ENCODE data around the gene DIRAS2. TPM values are rescaled to one million over a fixed set of nuclear protein-coding genes. Genes with fewer than 3 reads are reported as not detected.

DIRAS2 gene
- total RNA-seq, 1 experiment from 2014 or later, result not detected

GRCh38 chr9:90569511-90569910, 73.1 kb downstream of the DIRAS2 start:
- no peak for TF ChIP-seq EZH2 (IDR thresholded peaks at IDR 0.05; ENCODE audit: low read length, unreplicated experiment)
- no peak for TF ChIP-seq EZH2phosphoT487 (IDR thresholded peaks at IDR 0.05; ENCODE audit: borderline replicate concordance, low read length)
- TF ChIP-seq CTCF (conservative IDR thresholded peaks at IDR 0.05; ENCODE audit: low read depth, low read length), result no peak
- ATAC-seq (no peak), DNase-seq (no peak)
- Histone ChIP-seq H3K9me3 (ENCODE audit: low read length) (no peaks in the 10 kb centered on the region), H3K4me3 (ENCODE audit: low read length) (no peak overlapping the region), H4K20me1 (ENCODE audit: low read length) (no peaks in the 10 kb centered on the region), H3K27me3 (ENCODE audit: low read length) (peaks cover 7% of the 10 kb centered on the region; the same call in 1 of the 2 replicates), H3K4me2 (ENCODE audit: low read length) (no peak overlapping the region), H3K36me3 (ENCODE audit: low read depth, low read length) (no peaks in the 10 kb centered on the region), H3K4me1 (ENCODE audit: insufficient read depth, low read length) (no peaks in the 10 kb centered on the region), H2AFZ (ENCODE audit: low read length) (no peak overlapping the region), H3K27ac (ENCODE audit: low read length) (no peak overlapping the region), H3K79me2 (ENCODE audit: low read length) (no peaks in the 10 kb centered on the region), H3F3A (ENCODE audit: low read length, unreplicated experiment) (no peaks in the 10 kb centered on the region), H3K9me2 (replicated peaks; ENCODE audit: low read length) (no peaks in the 10 kb centered on the region), H3K9ac (ENCODE audit: low read length) (no peak overlapping the region)
- ChIA-PET CTCF (interaction anchor here (0.7 kb wide), 1 partner anchor 8 kb away, joined by 3 read pairs; no protein-coding TSS in a partner anchor), POLR2A (ENCODE audit: unreplicated experiment) (no interaction called here)
- intact Hi-C loops (cut with micrococcal nuclease), result no loop called here
- no TSS peak for BruUV-seq (replicated peaks)

GRCh38 chr9:90568667-90569066, 74.0 kb downstream of the DIRAS2 start:
- no peak overlapping the region for H3K27ac ChIP-seq (ENCODE audit: low read length)
- H3K79me2 ChIP-seq (ENCODE audit: low read length), result no peaks in the 10 kb centered on the region
- H3K36me3 ChIP-seq (ENCODE audit: low read depth, low read length), result no peaks in the 10 kb centered on the region
- H3K27me3 ChIP-seq (ENCODE audit: low read length), result peaks cover 7% of the 10 kb centered on the region; the same call in 1 of the 2 replicates
- TF ChIP-seq EZH2 (IDR thresholded peaks at IDR 0.05; ENCODE audit: low read length, unreplicated experiment), result no peak
- TF ChIP-seq CTCF (conservative IDR thresholded peaks at IDR 0.05; ENCODE audit: low read depth, low read length), result no peak
- no peak for TF ChIP-seq EZH2phosphoT487 (IDR thresholded peaks at IDR 0.05; ENCODE audit: borderline replicate concordance, low read length)
- H4K20me1 ChIP-seq (ENCODE audit: low read length), result no peaks in the 10 kb centered on the region
- no peak for DNase-seq
- H3K4me1 ChIP-seq (ENCODE audit: insufficient read depth, low read length), result no peaks in the 10 kb centered on the region
- no peak overlapping the region for H3K4me3 ChIP-seq (ENCODE audit: low read length)
- no peaks in the 10 kb centered on the region for H3K9me2 ChIP-seq (replicated peaks; ENCODE audit: low read length)
- no peaks in the 10 kb centered on the region for H3F3A ChIP-seq (ENCODE audit: low read length, unreplicated experiment)
- no peak overlapping the region for H3K4me2 ChIP-seq (ENCODE audit: low read length)
- no peak for ATAC-seq
- intact Hi-C loops (cut with micrococcal nuclease), result no loop called here
- ChIA-PET POLR2A (ENCODE audit: unreplicated experiment) (no interaction called here), CTCF (interaction anchor here (0.7 kb wide), 1 partner anchor 9 kb away, joined by 3 read pairs; no protein-coding TSS in a partner anchor)
- H2AFZ ChIP-seq (ENCODE audit: low read length), result no peak overlapping the region
- no peak overlapping the region for H3K9ac ChIP-seq (ENCODE audit: low read length)
- no peaks in the 10 kb centered on the region for H3K9me3 ChIP-seq (ENCODE audit: low read length)
- BruUV-seq (replicated peaks), result no TSS peak

- no TSS peak for BruUV-seq (replicated peaks)
- POLR2A ChIA-PET (ENCODE audit: unreplicated experiment), result no interaction called here
Observed at GRCh38 chr9:90562229-90562628, 80.4 kb downstream of the DIRAS2 start.

More at GRCh38 chr9:90562229-90562628, 80.4 kb downstream of the DIRAS2 start:
- Histone ChIP-seq H3K36me3 (ENCODE audit: low read depth, low read length) (no peaks in the 10 kb centered on the region), H3K27ac (ENCODE audit: low read length) (no peak overlapping the region), H3K79me2 (ENCODE audit: low read length) (no peaks in the 10 kb centered on the region), H3K4me1 (ENCODE audit: insufficient read depth, low read length) (no peaks in the 10 kb centered on the region), H4K20me1 (ENCODE audit: low read length) (no peaks in the 10 kb centered on the region), H3K9me3 (ENCODE audit: low read length) (no peaks in the 10 kb centered on the region), H3K27me3 (ENCODE audit: low read length) (peaks cover under 1% of the 10 kb centered on the region; the same call in 1 of the 2 replicates), H3K9me2 (replicated peaks; ENCODE audit: low read length) (no peaks in the 10 kb centered on the region), H3K9ac (ENCODE audit: low read length) (no peak overlapping the region), H3K4me3 (ENCODE audit: low read length) (no peak overlapping the region), H3K4me2 (ENCODE audit: low read length) (no peak overlapping the region), H3F3A (ENCODE audit: low read length, unreplicated experiment) (no peaks in the 10 kb centered on the region), H2AFZ (ENCODE audit: low read length) (no peak overlapping the region)
- intact Hi-C loops (cut with micrococcal nuclease), result no loop called here
- ATAC-seq (no peak), DNase-seq (no peak)
- CTCF ChIA-PET, result no interaction called here
- no peak for TF ChIP-seq EZH2 (IDR thresholded peaks at IDR 0.05; ENCODE audit: low read length, unreplicated experiment)
- no peak for TF ChIP-seq CTCF (conservative IDR thresholded peaks at IDR 0.05; ENCODE audit: low read depth, low read length)
- TF ChIP-seq EZH2phosphoT487 (IDR thresholded peaks at IDR 0.05; ENCODE audit: borderline replicate concordance, low read length), result no peak
